SK-N-SH treated with all-trans-retinoic acid at 6 μM for 48 hours (cell line): ENCODE measurements around the gene DDIAS.

Experiments used
- CSDC2 ChIP-seq: fragments of 250-450 bp; sonication (Bioruptor Pico); IDR thresholded peaks from 2 replicates; pipeline ENCODE4 v1.5.0; 2020; ENCODE audit warnings: mild to moderate bottlenecking, moderate library complexity
- ZNF565 ChIP-seq: fragments of 450-650 bp; formaldehyde crosslinking; conservative IDR thresholded peaks from 2 replicates; pipeline ENCODE4 v1.5.0; 2020; ENCODE audit warnings: low read depth, mild to moderate bottlenecking, moderate library complexity
- ZNF70 ChIP-seq: fragments of 450-650 bp; formaldehyde crosslinking; IDR thresholded peaks from 2 replicates; pipeline ENCODE4 v1.5.0; 2020; ENCODE audit warnings: mild to moderate bottlenecking, moderate library complexity

DNA sequence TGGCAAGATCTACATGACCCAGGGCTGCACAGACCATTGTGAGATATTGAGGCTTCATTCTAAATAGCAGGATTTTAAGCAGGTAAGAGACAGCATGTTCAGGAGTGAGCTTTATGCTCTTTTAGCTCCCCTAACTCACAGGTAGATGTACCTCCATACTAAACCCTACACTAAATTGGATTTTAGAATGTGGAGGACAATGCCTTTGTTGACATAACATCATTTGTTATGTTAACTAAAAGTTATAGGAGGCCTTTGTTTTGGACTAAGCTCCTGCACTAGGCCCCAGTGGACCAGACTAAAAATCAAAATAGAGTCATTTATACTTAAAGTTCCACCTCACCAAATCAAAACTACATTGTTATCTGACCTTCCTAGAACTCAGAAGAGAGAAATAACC, 6.8 kb downstream of the DDIAS start:
- TF ChIP-seq ZNF565 (CRISPR knock-in tag) (no peak), CSDC2 (no peak), ZNF70 (CRISPR knock-in tag) (no peak)
